ENCODE data around the gene OBP2B. TPM values are rescaled to one million over a fixed set of nuclear protein-coding genes. Genes with fewer than 3 reads are reported as not detected.
"Not testable (repeated sequence)": the region's sequence is repeated elsewhere in the genome, so short reads cannot be mapped to it uniquely, and the experiment has no call there.

Gene OBP2B
- polyA plus RNA-seq, 3 donors = 0.34 TPM; not detected in 2

DNA sequence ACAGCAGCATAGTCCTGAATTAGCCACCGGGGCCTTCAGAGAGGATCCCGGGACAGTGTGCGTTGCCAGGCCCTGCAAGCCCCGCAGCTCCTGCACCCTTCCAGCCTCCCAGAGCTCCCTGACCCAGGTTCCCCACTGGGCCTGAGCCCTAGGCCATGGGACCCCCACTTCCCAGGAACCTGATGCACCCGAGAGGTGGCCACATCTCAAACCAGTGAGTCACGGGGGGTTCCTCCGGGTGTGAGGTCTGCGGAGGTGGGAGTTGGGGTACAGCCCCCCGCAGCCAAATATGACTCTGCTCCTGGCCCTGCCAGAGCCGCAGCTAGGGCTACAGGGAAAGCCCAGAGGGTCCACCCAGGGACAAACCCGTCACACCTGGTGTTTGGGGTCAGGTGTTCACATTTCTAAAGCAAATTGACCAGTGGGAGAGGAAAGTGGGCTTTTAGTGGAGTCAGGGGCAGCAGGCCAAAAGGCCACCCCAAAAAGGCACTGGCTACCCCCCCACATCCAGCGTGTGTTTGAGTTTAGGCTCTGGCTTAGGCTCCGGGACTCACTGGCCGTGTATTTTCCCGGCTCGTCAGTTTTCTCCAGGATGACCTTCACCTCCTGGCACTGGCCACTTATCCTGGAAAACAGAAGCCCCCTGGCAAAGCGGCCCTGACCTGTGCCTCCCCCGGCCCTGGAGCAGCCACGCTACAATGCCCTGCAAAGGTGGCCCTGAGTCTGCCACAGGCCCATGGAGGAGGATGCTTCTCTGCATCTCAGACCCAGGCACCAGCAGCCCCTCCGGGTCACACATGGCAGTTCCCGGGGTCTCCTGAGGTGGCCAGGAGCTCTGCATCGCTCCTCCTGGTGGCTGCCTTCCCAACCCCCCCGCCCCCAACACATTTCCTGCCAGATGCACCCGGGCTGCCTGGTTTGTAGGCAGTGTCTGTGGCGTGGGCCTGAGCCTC lies 17.4 kb upstream of the OBP2B start:
- DNase-seq (ENCODE audit: extremely low read depth in 1 of 11, low read depth in 9 of 11, low spot score in 4 of 11) = no peak

DNA sequence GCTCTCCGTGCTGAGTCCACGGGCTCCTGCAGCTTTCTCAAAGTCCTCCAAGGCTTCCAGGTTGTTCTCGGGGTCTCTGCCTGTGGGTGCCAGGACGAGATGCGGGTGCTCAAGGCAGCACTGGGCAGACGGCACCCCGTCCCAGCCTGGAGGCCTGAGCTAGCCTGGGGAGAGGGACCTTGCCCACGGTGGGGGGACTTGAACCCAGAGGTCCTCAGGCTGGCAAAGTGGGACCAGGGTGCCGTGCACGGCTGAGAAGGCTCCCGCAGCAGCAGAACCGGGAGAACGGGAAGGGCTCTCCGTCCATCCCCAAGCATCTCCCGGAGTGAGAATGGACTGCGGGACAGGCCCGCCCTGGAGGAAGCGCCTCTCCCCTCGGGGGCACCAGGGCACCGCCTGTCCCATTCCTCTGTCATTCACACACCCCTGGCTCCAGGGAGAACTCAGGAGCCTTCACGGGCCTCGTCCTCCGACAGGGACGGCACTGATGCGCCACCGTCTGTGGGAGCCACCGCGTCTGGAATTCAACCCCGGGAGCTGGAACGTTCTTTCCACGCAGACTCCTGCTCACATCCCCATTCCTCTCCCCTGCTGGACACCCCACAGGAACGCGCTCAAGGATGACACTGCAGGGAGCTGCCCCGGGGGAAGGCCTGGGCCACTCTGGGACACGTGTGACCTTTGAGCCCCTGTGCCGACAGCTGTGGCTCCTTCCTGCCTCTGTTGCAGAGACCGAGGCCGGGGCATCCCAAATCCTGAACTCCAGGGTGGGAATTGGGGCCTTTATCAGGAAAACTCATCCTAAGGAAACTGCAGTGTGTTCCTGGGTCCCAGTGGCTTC lies 16.3 kb upstream of the OBP2B start:
- DNase-seq (ENCODE audit: extremely low read depth in 1 of 11, low read depth in 9 of 11, low spot score in 4 of 11) = no peak

DNA sequence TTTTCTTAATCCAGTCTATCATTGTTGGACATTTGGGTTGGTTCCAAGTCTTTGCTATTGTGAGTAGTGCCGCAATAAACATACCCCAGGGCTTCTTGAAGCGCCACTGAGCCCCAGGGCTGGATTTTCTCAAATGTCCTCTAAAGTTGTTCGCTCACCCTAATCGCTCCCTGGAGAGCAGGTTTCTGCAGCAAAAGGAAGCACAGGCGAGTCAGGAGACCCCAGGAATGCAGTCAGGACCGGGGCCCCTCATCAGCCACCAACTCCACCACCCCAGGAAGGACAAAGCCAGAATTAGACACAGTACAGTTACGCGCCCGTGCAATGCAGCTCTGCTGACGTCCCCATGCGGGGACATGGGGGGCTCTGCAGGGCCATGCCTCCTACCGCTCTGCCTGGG lies 15.7 kb upstream of the OBP2B start:
- DNase-seq (ENCODE audit: extremely low read depth in 1 of 11, low read depth in 9 of 11, low spot score in 4 of 11) = no peak

DNA sequence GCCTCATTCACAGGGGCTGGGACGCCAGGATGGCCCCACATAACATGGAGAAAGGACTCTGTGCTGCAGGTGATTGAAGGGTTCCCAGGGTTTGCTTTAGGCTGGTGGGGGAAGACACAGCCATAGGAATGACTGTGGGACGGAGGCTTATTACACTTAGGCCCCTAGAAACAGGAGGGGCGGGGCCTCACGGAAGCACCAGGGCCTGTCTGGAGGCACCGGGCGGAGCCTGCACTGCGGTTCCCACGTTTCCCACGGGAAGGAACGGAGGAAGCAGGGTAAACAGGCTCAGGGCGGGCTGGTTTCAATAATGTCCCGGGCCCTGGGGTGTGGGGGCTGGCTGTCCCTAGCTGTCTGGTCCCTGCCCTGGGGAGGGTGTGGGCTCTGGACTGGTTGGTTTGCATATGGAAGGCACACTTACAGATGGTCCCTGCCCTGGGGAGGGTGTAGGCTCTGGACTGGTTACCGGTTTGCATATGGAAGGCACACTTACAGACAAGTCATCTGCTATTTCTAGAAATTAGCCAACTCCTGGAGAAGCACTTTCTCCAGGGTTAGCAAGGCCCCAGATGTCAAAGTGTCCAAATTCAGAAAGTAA lies 14.2 kb upstream of the OBP2B start:
- not testable (repeated sequence) for DNase-seq (ENCODE audit: extremely low read depth in 1 of 11, low read depth in 9 of 11, low spot score in 4 of 11)

DNA sequence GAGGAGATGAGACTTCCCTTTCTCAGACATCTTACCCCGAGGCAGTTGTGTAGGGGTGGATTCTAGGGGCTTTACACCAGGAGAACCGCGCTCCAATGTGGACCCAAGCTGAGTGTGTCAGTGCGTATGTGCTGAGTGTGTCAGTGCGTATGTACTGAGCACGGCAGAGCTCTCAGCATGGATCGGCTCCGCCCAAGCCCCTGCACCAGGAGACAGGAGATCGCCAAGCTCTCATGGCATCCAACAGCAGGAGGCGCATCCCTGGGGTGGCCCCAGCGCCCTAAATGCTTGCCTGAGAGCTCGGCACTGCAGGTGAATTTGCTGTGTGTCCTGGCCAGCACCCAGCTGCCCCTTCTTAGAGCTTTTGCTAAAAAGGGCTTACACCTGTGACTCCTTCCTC lies 12.9 kb upstream of the OBP2B start:
- not testable (repeated sequence) for DNase-seq (ENCODE audit: extremely low read depth in 1 of 11, low read depth in 9 of 11, low spot score in 4 of 11)

DNA sequence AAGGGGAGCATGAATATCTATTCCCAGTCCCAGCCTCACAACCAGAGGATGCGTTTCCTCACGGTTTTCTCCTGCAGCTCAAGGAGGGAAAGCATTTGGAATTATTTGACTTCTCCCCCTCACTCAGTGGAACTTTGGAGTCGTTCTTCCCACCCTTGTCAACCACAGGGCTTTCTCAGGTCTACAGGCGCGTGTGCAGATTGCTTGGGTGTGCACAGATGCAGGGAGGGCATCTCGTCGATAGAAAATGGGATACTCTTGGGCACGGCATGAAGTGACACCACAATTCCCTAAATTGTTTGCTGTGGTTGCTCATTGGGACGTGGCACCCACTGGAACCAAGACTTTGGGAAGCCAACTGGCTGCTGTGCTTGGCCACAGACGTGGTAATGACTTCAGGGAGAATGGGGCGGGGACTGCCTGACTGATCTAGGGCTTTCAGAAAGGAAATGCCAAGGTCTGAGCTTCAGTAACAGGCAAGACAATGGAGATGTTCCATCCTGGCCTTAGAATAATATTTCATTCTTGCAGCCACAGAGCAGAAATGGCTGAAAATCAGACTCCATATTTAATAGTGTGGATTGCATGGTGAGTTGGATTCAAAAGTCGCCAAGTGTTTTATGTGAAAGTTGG lies 12.2 kb upstream of the OBP2B start:
- no peak for DNase-seq (ENCODE audit: extremely low read depth in 1 of 11, low read depth in 9 of 11, low spot score in 4 of 11)

DNA sequence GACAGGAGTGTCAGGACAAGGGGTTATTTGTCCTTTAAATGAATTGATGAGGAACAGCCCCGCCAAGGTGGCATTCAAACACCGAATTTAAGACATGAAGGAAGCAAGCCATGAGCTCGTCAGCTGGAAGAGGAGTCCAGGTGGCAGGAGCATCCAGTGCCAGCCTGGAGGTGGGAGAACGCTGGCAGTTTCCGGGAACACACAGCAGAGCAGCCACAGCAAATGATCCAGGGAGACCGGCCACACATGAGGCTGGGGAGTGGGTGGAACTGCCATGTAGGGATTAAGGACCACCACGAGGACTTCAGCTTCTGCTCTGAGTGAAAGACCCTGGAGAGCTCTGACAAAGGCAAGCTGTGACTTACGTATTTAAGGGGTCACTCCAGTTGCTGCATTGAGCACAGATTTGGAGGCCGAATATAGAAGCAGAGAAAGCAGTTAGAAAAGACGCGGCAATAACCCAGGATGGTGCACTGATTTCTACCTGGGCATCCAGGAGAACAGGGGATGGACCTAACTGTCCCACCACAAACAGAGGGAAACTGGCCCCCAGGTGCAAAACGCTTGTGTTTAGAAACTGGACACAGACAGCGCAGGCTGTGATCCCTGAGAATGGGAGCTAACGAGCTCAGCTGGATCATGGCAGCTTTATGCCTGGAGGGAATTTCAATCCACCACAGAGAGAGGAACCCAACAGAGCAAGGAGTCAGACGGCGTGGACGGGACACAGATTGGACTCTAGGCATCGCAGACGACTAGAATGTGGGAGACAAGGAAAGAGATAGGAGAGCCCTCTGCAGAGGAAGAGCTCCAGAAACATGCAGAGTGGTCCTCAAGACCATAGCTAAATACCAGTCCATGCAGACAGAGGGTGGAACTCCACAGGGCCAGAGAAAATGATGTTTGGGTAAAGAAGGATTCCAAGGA lies 9.3 kb upstream of the OBP2B start:
- DNase-seq (ENCODE audit: extremely low read depth in 1 of 11, low read depth in 9 of 11, low spot score in 4 of 11) = not testable (repeated sequence)

DNA sequence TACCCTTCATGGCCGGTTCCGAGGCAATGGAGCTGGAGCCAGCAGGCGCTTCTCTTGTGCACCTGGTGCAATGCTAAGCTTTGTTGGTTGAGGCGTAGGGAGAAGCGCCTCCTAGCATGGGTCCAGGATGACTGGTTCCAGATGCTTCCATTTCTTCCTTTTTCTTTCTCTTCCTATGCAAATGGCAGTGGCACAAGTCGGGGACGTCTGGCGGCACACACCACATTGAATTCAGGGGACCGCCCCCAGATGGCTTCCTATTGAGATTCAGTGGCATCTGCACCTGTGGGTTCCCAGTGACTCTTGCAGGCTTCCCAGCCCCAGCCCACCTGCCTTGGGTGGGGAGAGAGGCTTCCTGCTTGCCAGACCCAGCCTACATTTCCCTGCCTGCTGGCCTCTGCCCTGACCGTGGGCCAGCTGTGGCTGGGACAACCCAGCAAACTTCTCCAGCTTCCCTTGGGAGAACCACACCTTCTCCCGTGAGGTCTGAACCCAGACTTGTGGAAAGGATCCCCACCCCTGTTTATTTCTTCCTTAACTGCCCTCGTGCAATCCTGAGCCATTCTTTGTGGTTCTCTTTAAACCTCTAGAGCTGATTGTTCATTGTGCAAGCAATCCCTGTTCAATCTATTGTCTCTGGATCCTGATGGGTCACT lies 8.4 kb upstream of the OBP2B start:
- not testable (repeated sequence) for DNase-seq (ENCODE audit: extremely low read depth in 1 of 11, low read depth in 9 of 11, low spot score in 4 of 11)

DNA sequence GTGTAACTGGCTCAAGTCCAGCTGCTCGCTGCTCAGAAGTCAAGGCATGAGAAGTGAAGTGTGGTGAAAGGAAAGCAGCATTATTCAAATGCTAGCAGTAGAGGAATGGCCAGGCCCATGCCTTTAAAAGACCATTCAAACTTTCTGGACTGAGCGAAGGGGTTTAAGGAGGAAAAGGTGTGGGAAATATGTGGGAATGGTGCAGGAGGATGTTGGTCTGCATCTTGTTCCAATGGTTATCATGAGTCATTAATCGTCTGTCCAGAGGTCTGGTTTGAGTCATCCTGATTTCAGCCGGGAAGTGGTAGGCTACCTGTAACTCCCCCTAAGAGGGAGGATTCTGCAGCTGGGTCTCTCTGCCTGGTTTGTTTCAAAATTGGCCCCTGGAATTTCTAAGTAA lies 5.2 kb upstream of the OBP2B start:
- DNase-seq (ENCODE audit: extremely low read depth in 1 of 11, low read depth in 9 of 11, low spot score in 4 of 11) = not testable (repeated sequence)

DNA sequence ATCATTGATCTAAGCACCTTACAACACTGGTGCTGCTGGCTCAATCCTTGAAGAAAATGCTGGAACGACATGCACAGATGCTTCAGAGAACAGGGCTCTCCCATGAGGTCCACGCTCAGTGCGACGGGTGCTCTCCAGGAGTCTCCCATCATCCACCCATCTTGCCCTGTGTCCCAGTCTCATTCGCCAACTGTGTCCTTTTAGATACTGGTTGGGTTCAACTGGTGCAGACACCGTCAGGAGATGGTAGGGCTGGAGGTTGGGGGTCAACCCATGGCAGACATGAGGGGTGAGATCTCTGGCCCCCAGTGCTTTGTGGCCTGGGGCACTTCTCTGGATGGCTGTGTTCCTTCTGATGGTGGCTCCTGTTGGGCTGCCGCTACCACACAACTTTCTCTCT lies 1.6 kb upstream of the OBP2B start:
- no peak for DNase-seq (ENCODE audit: extremely low read depth in 1 of 11, low read depth in 9 of 11, low spot score in 4 of 11)

DNA sequence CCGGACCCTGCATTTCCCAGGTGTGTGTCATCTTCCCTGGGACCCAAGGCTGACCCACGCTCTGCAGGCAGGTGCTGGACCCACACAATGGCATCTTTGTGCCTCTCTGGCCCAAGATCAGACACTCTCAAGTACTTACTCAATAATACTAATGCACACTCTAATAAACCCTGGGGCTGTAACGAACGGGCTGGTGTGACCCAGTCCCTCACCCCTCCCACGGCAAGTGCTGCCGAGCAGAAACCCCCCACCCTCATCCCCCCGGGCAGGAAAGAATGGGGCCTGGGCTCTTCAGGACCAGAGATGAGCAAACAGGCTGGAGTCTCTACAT lies 1.1 kb upstream of the OBP2B start:
- no peak for DNase-seq (ENCODE audit: extremely low read depth in 1 of 11, low read depth in 9 of 11, low spot score in 4 of 11)

DNA sequence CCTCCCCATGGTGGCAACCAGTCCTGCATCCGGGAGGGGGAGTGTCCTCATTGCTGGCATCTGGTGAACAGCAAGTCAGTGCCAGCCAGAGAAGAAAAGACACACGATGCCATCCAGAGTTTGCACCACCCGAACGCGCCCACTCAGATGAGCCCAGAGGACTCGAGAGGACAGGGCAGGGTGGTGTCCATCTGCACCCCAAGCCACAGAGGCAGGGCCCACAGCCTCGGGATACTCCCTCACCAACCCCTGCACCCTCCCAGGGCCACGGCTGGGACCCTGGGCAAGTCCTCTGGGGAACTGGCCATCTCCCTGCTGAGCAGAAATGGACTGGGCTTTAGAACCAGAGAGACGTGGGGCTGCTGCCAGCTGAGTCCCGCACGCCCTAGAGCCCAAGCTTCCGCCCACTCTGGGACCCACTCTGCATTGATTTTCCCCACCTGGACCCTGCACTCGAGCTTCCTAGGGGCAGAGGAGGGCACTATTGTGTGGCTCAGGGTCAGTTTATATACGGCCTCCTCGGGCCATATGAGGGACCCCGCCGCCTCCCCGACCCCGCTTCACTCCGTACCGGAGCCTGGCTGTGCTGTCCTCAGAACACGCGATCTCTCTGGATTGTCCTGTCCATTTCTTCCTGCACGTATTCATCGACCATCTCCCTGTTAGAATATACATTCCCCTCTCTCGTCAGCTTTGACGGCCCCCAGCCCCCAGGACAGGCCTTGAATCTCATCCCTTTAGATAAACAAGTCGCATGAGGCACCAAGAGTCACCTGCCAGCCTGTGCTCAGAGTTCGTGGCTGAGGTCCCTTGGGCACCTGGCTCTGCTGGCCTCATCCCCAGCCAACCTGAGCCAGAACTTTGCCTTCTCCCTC lies 514 bp upstream of the OBP2B start:
- not testable (repeated sequence) for DNase-seq (ENCODE audit: extremely low read depth in 1 of 11, low read depth in 9 of 11, low spot score in 4 of 11)

DNA sequence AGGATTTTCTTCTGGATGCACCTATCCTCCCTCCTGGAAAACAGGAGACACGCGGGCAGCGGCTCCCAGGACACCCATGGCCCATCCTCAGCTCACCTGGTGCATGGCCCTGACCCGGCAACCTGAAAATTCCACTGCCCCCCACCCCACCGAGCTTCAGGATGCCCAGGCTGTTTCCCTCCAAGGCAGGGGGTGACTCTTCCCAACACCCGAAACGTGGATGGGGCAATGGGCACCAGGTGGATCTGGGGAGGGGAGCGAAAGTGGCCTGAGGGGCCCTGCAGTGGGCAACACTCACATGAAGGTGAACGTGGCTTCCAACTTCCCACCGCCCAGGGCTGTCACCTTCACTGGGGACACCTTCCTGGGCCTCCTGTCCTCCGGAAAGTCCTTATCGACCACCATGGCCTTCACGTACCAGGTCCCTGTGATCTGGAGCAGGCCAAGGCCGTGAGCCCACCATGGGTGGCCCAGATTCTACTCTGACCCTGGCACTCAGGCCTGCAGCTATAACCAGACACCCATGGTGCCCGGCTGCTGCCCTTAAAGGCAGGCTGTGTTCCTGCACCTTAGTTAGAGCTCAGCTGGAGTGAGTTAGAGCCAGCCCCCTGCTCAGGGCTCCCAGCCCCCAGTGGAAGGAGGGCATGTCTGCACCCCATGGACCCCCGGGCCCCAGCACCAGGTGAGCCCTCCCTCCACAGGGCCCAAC lies 725 bp downstream of the OBP2B start:
- not testable (repeated sequence) for DNase-seq (ENCODE audit: extremely low read depth in 1 of 11, low read depth in 9 of 11, low spot score in 4 of 11)

DNA sequence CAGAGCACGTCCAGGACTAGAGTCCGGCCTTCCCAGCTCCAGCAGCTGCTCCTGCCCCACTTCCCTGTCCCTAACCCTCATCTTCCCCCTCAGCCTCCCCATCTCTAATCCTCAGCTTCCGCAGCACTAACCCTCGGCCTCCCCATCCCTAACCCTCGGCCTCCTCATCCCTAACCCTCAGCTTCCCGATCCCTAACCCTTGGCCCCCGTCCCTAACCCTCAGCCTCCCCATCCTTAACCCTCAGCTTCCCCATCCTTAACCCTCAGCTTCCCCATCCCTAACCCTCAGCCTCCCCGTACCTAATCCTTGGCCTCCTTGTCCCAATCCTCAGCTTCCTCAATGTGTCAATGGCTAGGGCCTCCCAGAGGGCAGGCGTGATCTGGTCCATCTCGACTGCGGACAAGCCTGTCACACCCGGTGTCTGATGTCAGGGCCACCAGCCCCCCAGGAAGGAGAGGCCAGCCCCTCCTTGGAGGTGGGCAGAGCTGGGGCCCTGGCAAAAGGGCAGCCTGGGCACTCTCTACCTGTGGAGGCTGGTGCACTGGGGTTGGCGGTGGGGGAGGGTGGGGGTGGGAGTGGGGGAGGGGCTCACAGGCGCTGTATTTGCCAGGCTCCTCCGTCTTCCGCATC lies 1.4 kb downstream of the OBP2B start:
- no peak for DNase-seq (ENCODE audit: extremely low read depth in 1 of 11, low read depth in 9 of 11, low spot score in 4 of 11)

DNA sequence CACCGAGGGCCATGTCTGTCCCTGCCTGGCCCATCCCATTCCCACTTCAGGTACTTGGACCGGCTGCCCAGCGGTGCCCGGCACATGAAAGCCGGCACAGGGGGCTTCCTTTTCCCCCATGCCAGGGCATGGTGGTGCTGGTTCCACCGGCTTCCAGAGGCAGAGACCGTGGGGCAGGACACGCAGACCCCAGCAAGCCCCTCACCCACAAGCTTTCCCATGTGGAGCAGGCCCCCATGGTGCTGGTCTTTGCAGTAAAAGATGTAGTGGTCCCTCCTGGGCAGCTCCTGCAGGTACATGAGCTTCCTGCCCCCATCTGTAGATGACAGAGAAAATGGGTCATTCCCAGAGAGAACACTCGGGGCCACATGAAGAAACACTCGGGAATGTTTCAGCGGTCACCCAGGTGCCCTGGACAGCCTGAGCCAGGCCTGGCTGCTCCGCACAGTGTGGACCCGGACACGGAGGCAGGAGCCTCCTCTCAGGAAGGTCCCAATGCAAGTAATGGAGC lies 2.0 kb downstream of the OBP2B start:
- DNase-seq (ENCODE audit: extremely low read depth in 1 of 11, low read depth in 9 of 11, low spot score in 4 of 11) = no peak
